HG03521 (cell line): Measurements from ENCODE around the gene PAK1IP1.
"Not testable (repeated sequence)": the region's sequence is repeated elsewhere in the genome, so short reads cannot be mapped to it uniquely, and the experiment has no call there.

ENCODE experiments used
- ATAC-seq: cut with Tn5 transposase; IDR thresholded peaks from one replicate; pipeline ENCODE4 v1.9.1; 2021; ENCODE audit warnings: mild to moderate bottlenecking, moderate library complexity; ENCODE audit not compliant: unreplicated experiment

The PAK1IP1 gene

GRCh38 chr6:10690651-10691445 is 3.9 kb upstream of the PAK1IP1 start:
- ATAC-seq = no peak

- ATAC-seq = no peak
Observed at GRCh38 chr6:10692965-10693538, 1.7 kb upstream of the PAK1IP1 start.

GRCh38 chr6:10695086-10695657 is 400 bp downstream of the PAK1IP1 start:
- ATAC-seq = no peak

GRCh38 chr6:10696655-10697054 is 1.9 kb downstream of the PAK1IP1 start:
- ATAC-seq = no peak

GRCh38 chr6:10713962-10714361 is 19.2 kb downstream of the PAK1IP1 start:
- no peak for ATAC-seq

GRCh38 chr6:10719296-10719963 is 24.7 kb downstream of the PAK1IP1 start:
- no peak for ATAC-seq

- no peak for ATAC-seq
Observed at GRCh38 chr6:10719964-10720264, 25.1 kb downstream of the PAK1IP1 start.

- no peak for ATAC-seq
Observed at GRCh38 chr6:10720265-10720959, 25.6 kb downstream of the PAK1IP1 start.

GRCh38 chr6:10720960-10721849 is 26.4 kb downstream of the PAK1IP1 start:
- not testable (repeated sequence) for ATAC-seq

- no peak for ATAC-seq
Observed at GRCh38 chr6:10721850-10722569, 27.2 kb downstream of the PAK1IP1 start.

GRCh38 chr6:10722570-10722819 is 27.7 kb downstream of the PAK1IP1 start:
- ATAC-seq = no peak

- peak; percentile 97 for ATAC-seq
Observed at GRCh38 chr6:10722820-10723566, 28.2 kb downstream of the PAK1IP1 start, which contains the start of gene TMEM14C. Gene TMEM14C (plus strand): TSS chr6:10723070. CDS start chr6:10724614, 1,544 bp downstream.

- ATAC-seq = no peak
Observed at GRCh38 chr6:10723567-10723881, 28.8 kb downstream of the PAK1IP1 start.

- no peak for ATAC-seq
Observed at GRCh38 chr6:10725044-10725443, 30.3 kb downstream of the PAK1IP1 start.

- no peak for ATAC-seq
Observed at GRCh38 chr6:10725716-10726115, 30.9 kb downstream of the PAK1IP1 start.

GRCh38 chr6:10730254-10730653 is 35.5 kb downstream of the PAK1IP1 start:
- ATAC-seq = no peak

- ATAC-seq = no peak
Observed at GRCh38 chr6:10733151-10733715, 38.5 kb downstream of the PAK1IP1 start.

GRCh38 chr6:10733863-10734262 is 39.1 kb downstream of the PAK1IP1 start:
- ATAC-seq = no peak

- no peak for ATAC-seq
Observed at GRCh38 chr6:10736731-10737130, 42.0 kb downstream of the PAK1IP1 start.
